IMR-90 (cell line): ENCODE data around the gene RPL21. TPM values are rescaled to one million over a fixed set of nuclear protein-coding genes. Genes with fewer than 3 reads are reported as not detected.

ENCODE experiments used
- ATAC-seq: fragments of 200-7000 bp; cut with Tn5 transposase; 2 replicates; pipeline ENCODE4 v1.9.1; 2020; ENCODE audit warnings: low read depth, mild to moderate bottlenecking, moderate library complexity
- BruUV-seq: library from RNA; stranded (reverse); fragments of 400-500 nt; replicated peaks from 2 replicates; lab custom pipeline; 2021; lab: Mats Ljungman, UMichigan
- CTCF ChIA-PET: fragments of 300-600 bp; formaldehyde crosslinking; extraction: SDS; loops from one replicate; lab custom pipeline; 2021; ENCODE audit warnings: antibody characterized with exemption; lab: Yijun Ruan, JAX
- POLR2A ChIA-PET: fragments of 300-600 bp; sonication (Branson Sonifier 250); formaldehyde crosslinking; loops from one replicate; lab custom pipeline; 2022; ENCODE audit warnings: antibody characterized with exemption; ENCODE audit not compliant: unreplicated experiment; lab: Charles Lee
- DNase-seq: peaks from one replicate; pipeline ENCODE4 v3.0.0; 2013
- H2AFZ ChIP-seq: replicated peaks from 2 replicates; pipeline ENCODE3; 2013; ENCODE audit warnings: low read length, mild to moderate bottlenecking; ENCODE audit not compliant: poor library complexity
- H2AK5ac ChIP-seq: 2 replicates; pipeline ENCODE4 v1.6.1; 2013; ENCODE audit warnings: low read depth, low read length, inconsistent platforms
- H2AK9ac ChIP-seq: replicated peaks from 2 replicates; pipeline ENCODE3; 2013; ENCODE audit warnings: mild to moderate bottlenecking, low read depth, low read length, moderate library complexity; ENCODE audit not compliant: poor library complexity
- H2BK120ac ChIP-seq: 2 replicates; pipeline ENCODE4 v1.6.1; 2013; ENCODE audit warnings: low read depth, low read length, inconsistent platforms
- H2BK15ac ChIP-seq: 3 replicates; pipeline ENCODE4 v1.6.1; 2013; ENCODE audit warnings: low read depth, low read length, inconsistent platforms
- H2BK20ac ChIP-seq: 2 replicates; pipeline ENCODE4 v1.6.1; 2013; ENCODE audit warnings: low read depth, mild to moderate bottlenecking, inconsistent platforms, low read length, moderate library complexity
- H2BK5ac ChIP-seq: 2 replicates; pipeline ENCODE4 v1.6.1; 2013; ENCODE audit warnings: mild to moderate bottlenecking, low read depth, low read length, inconsistent platforms; ENCODE audit not compliant: poor library complexity, severe bottlenecking
- H3K14ac ChIP-seq: replicated peaks from 2 replicates; pipeline ENCODE4 v1.6.1; 2013; ENCODE audit warnings: low read depth, low read length, inconsistent platforms
- H3K18ac ChIP-seq: 2 replicates; pipeline ENCODE4 v1.6.1; 2013; ENCODE audit warnings: low read depth, low read length, control low read depth
- H3K23ac ChIP-seq: 2 replicates; pipeline ENCODE4 v1.6.1; 2013; ENCODE audit warnings: low read depth, low read length, inconsistent platforms
- H3K27ac ChIP-seq: 2 replicates; pipeline ENCODE4 v1.5.1; 2013; ENCODE audit warnings: mild to moderate bottlenecking, control low read depth, low read length; ENCODE audit not compliant: insufficient read depth
- H3K27me3 ChIP-seq: 2 replicates; pipeline ENCODE4 v1.6.1; 2013; ENCODE audit warnings: low read length; ENCODE audit not compliant: control insufficient read depth, insufficient read depth
- H3K36me3 ChIP-seq: 2 replicates; pipeline ENCODE4 v1.6.1; 2013; ENCODE audit warnings: low read length, mixed read lengths; ENCODE audit not compliant: control insufficient read depth, insufficient read depth
- H3K4ac ChIP-seq: 2 replicates; pipeline ENCODE4 v1.6.1; 2013; ENCODE audit warnings: low read depth, low read length, inconsistent platforms
- H3K4me1 ChIP-seq: 2 replicates; pipeline ENCODE4 v1.6.1; 2013; ENCODE audit warnings: low read length, mixed read lengths; ENCODE audit not compliant: control insufficient read depth, insufficient read depth
- H3K4me2 ChIP-seq: 2 replicates; pipeline ENCODE4 v1.6.1; 2013; ENCODE audit warnings: low read depth, mild to moderate bottlenecking, control low read depth, low read length, moderate library complexity
- H3K4me3 ChIP-seq: 2 replicates; pipeline ENCODE4 v1.5.1; 2013; ENCODE audit warnings: low read depth, mild to moderate bottlenecking, control low read depth, low read length, moderate library complexity; ENCODE audit not compliant: insufficient read depth
- H3K56ac ChIP-seq: 2 replicates; pipeline ENCODE4 v1.6.1; 2013; ENCODE audit warnings: low read length, inconsistent platforms; ENCODE audit not compliant: insufficient read depth; ENCODE audit errors: extremely low read depth
- H3K79me1 ChIP-seq, 2 experiments: 2 replicates each; pipeline ENCODE4 v1.6.1; 2013; ENCODE audit warnings: low read length in 2 of 2, inconsistent platforms in 1 of 2, low read depth in 1 of 2
- H3K9ac ChIP-seq: 2 replicates; pipeline ENCODE4 v1.6.1; 2013; ENCODE audit warnings: low read depth, low read length, control low read depth
- H3K9me1 ChIP-seq: 2 replicates; pipeline ENCODE4 v1.6.1; 2013; ENCODE audit warnings: low read length, inconsistent platforms; ENCODE audit not compliant: insufficient read depth
- H3K9me3 ChIP-seq: 2 replicates; pipeline ENCODE4 v1.6.1; 2013; ENCODE audit warnings: low read length; ENCODE audit not compliant: control insufficient read depth, insufficient read depth
- H4K20me1 ChIP-seq: 2 replicates; pipeline ENCODE4 v1.6.1; 2013; ENCODE audit warnings: low read length, inconsistent platforms; ENCODE audit not compliant: insufficient read depth
- H4K5ac ChIP-seq: 2 replicates; pipeline ENCODE4 v1.6.1; 2013; ENCODE audit warnings: mild to moderate bottlenecking, low read depth, low read length, control low read depth
- H4K8ac ChIP-seq, 2 experiments: 2 replicates each; pipeline ENCODE4 v1.6.1; 2013; ENCODE audit warnings: low read depth in 2 of 2, low read length in 2 of 2, control low read depth in 1 of 2, inconsistent platforms in 1 of 2
- H4K91ac ChIP-seq: 2 replicates; pipeline ENCODE4 v1.6.1; 2013; ENCODE audit warnings: low read depth, low read length, inconsistent platforms; ENCODE audit not compliant: insufficient read depth
- BHLHE40 ChIP-seq: fragments of 150-350 bp; IDR thresholded peaks from 2 replicates; pipeline ENCODE4 v1.6.1; 2016; ENCODE audit warnings: mild to moderate bottlenecking, low read depth, low read length
- CHD1 ChIP-seq: IDR thresholded peaks from 2 replicates; pipeline ENCODE4 v1.6.1; 2012; ENCODE audit warnings: low read depth, low read length, improper control_type of control experiment
- FOS ChIP-seq: fragments of 150-350 bp; IDR thresholded peaks from 2 replicates; pipeline ENCODE4 v1.6.1; 2016; ENCODE audit warnings: low read depth, low read length
- MAFK ChIP-seq: IDR thresholded peaks from 2 replicates; pipeline ENCODE4 v1.6.1; 2012; ENCODE audit warnings: low read depth, low read length, improper control_type of control experiment
- MAZ ChIP-seq: IDR thresholded peaks from 2 replicates; pipeline ENCODE4 v1.6.1; 2012; ENCODE audit warnings: low read depth, mild to moderate bottlenecking, low read length, improper control_type of control experiment, moderate library complexity, borderline replicate concordance
- MXI1 ChIP-seq: IDR thresholded peaks from 2 replicates; pipeline ENCODE4 v1.6.1; 2012; ENCODE audit warnings: low read depth, mild to moderate bottlenecking, low read length, moderate library complexity, borderline replicate concordance
- NFE2L2 ChIP-seq: fragments of 150-350 bp; IDR thresholded peaks from 2 replicates; pipeline ENCODE4 v1.6.1; 2016; ENCODE audit warnings: low read depth, mild to moderate bottlenecking, low read length
- POLR2A ChIP-seq: IDR thresholded peaks from 2 replicates; pipeline ENCODE4 v1.6.1; 2012; ENCODE audit warnings: mild to moderate bottlenecking, low read depth, low read length
- RFX5 ChIP-seq: IDR thresholded peaks from 2 replicates; pipeline ENCODE4 v1.8.0; 2012; ENCODE audit warnings: low read depth, mild to moderate bottlenecking, low read length, moderate library complexity
- WGBS, 2 experiments: methylation state at CpG; one replicate each; pipeline versions ENCODE4 v1.1.5 to v1.1.7; 2013; ENCODE audit warnings: missing lambda C conversion rate in 2 of 2; ENCODE audit not compliant: insufficient read length in 1 of 2; ENCODE audit errors: extremely low coverage in 2 of 2; 5-methylcytosine and 5-hydroxymethylcytosine counted together
- dilution Hi-C: fragments of 300-500 bp; cut with HindIII; formaldehyde crosslinking; loops from one replicate; pipeline ENCODE4 v1.14.3; 2018; ENCODE audit warnings: low sequenced_read_pairs; ENCODE audit not compliant: unreplicated experiment
- in situ Hi-C: fragments of 300-500 bp; cut with MboI; formaldehyde crosslinking; loops from 3 replicates; pipeline ENCODE4 v1.14.3; 2019; ENCODE audit warnings: low sequenced_read_pairs, inconsistent platforms, mixed read lengths
- intact Hi-C: fragments of 100-400 bp; cut with micrococcal nuclease; formaldehyde crosslinking; loops from 2 replicates; pipeline ENCODE4 v1.10.0; 2022
- polyA plus RNA-seq, 3 experiments: library from polyadenylated mRNA; depleted of rRNA; stranded (reverse); fragments of >200 nt; gene quantifications; 2 replicates each; pipeline ENCODE4 v1.2.3, GENCODE V29; 2012; ENCODE audit warnings: low replicate concordance in 1 of 3
- total RNA-seq: library from RNA; depleted of rRNA; stranded (reverse); fragments of >200 nt; gene quantifications from 2 replicates; pipeline ENCODE4 v1.2.3, GENCODE V29; 2012
- TF ChIP-seq, protein P1 (sequence below): fragments of 150-350 bp; IDR thresholded peaks from 2 replicates; pipeline ENCODE4 v1.6.1; 2016; ENCODE audit warnings: low read depth, mild to moderate bottlenecking, low read length, moderate library complexity, borderline replicate concordance

RPL21 gene
- total and polyA plus RNA-seq, 2 of the 4 experiments (the other 2 are of a cell fraction), result 912 to 1,160 TPM

DNA sequence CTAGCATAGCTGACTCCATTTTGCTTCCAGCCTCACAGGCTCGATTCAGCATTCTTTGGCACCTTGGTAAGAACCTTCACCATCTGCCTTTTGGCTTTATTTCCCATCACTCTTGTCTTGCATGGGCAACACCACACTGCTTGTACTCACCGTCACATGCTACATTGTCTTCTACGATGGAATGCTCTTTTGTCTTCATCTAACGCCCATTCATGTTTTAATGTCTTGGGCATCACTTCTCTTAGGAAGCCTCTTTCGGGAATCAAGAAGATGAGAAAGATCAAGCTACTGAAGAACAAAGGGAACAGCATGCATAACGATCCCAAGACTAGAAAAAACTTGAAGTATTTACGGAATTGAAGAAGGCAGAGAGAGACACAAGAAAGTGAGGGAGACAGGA is 5.7 kb upstream of the RPL21 start:
- no peak overlapping the region for H4K5ac ChIP-seq
- H3K36me3 ChIP-seq, result no peaks in the 10 kb centered on the region
- no peak overlapping the region for H3K9ac ChIP-seq
- no peaks in the 10 kb centered on the region for H3K4me1 ChIP-seq
- H3K27me3 ChIP-seq, result no peaks in the 10 kb centered on the region
- in situ Hi-C loops (no loop called here), dilution Hi-C loops (no loop called here), intact Hi-C loops (no loop called here)
- H4K91ac ChIP-seq, result no peak overlapping the region
- ChIA-PET POLR2A (interaction anchor here (0.7 kb wide), 1 partner anchor 223 kb away, joined by 14 read pairs; no protein-coding TSS in a partner anchor), CTCF (no interaction called here)
- TF ChIP-seq NFE2L2 (no peak), MAFK (no peak), CHD1 (no peak), POLR2A (no peak), MXI1 (no peak), RFX5 (no peak), FOS (no peak), MAZ (no peak), BHLHE40 (no peak)
- TF ChIP-seq, protein P1, sequence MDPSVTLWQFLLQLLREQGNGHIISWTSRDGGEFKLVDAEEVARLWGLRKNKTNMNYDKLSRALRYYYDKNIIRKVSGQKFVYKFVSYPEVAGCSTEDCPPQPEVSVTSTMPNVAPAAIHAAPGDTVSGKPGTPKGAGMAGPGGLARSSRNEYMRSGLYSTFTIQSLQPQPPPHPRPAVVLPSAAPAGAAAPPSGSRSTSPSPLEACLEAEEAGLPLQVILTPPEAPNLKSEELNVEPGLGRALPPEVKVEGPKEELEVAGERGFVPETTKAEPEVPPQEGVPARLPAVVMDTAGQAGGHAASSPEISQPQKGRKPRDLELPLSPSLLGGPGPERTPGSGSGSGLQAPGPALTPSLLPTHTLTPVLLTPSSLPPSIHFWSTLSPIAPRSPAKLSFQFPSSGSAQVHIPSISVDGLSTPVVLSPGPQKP, result no peak
- no peaks in the 10 kb centered on the region for H3K9me3 ChIP-seq
- H4K20me1 ChIP-seq, result no peaks in the 10 kb centered on the region
- no peak overlapping the region for H3K23ac ChIP-seq
- H3K14ac ChIP-seq, result no peak overlapping the region
- H3K9me1 ChIP-seq, result no peaks in the 10 kb centered on the region
- H2BK5ac ChIP-seq, result no peak overlapping the region
- ATAC-seq (no peak), DNase-seq (no peak)
- no peak overlapping the region for H3K4me2 ChIP-seq
- no peak overlapping the region for H3K4me3 ChIP-seq
- no peak overlapping the region for H3K56ac ChIP-seq
- no peaks in the 10 kb centered on the region; a peak in 3 of 4 replicates for H3K79me1 ChIP-seq
- H2AK9ac ChIP-seq, result no peak overlapping the region
- no peak overlapping the region for H3K4ac ChIP-seq
- no peak overlapping the region for H2BK20ac ChIP-seq
- no peak overlapping the region for H3K27ac ChIP-seq
- no peak overlapping the region for H2BK120ac ChIP-seq
- BruUV-seq, result no TSS peak
- no peak overlapping the region for H2BK15ac ChIP-seq
- H2AK5ac ChIP-seq, result no peak overlapping the region
- 86% methylated on average over 4 of the region's 7 CpGs; no CpG with 5 or more reads in 1 of the 2 experiments for whole genome bisulfite sequencing, 2 experiments
- H3K18ac ChIP-seq, result no peak overlapping the region
- no peak overlapping the region for H2AFZ ChIP-seq
- no peak overlapping the region for H4K8ac ChIP-seq
